AG08396 (cell line): ENCODE data around the gene CDR2.

Experiments
- DNase-seq: peaks from one replicate; pipeline ENCODE4 v3.0.0; 2012; ENCODE audit warnings: low spot score, mixed read lengths

CDR2 gene

DNA sequence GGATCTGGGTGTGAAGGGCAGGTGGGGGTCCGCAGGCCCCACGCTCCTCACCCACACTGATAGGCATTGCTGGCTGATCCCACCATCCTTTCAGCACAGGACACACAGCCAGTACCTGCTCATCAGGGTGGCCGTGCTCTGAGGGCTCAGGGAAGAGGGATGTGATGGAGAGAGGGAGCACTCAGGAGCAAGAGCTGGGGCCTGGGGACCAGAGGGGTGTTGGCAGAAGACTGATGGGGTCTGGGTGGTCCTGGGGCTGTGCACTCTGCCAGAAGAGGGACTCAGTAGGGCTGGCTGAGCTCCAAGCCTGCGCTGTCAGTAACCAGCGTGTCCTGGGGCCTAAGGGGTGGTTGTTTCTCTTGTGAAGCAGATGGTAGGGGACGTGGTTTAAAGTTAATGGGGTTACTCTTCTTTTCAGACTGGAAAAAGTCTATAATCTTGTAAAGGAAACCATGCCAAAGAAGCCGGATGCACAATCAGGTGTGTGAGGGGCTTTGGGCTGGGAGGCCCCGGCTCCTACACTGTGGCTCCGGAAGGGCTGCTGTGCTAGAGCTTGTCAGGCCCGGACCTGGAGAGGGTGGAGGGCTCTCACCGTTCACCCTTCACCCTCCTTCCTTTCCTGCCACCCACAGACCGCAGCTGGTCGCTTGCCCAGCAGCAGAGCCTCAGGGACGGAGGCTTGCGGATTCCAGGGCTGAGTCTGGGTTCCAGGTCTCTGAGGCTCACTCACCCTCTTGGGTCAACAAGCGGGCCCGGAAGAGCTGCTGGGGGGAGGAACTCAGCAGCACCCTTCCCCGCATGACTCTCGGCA is 49.4 kb downstream of the CDR2 start:
- DNase-seq: no peak

DNA sequence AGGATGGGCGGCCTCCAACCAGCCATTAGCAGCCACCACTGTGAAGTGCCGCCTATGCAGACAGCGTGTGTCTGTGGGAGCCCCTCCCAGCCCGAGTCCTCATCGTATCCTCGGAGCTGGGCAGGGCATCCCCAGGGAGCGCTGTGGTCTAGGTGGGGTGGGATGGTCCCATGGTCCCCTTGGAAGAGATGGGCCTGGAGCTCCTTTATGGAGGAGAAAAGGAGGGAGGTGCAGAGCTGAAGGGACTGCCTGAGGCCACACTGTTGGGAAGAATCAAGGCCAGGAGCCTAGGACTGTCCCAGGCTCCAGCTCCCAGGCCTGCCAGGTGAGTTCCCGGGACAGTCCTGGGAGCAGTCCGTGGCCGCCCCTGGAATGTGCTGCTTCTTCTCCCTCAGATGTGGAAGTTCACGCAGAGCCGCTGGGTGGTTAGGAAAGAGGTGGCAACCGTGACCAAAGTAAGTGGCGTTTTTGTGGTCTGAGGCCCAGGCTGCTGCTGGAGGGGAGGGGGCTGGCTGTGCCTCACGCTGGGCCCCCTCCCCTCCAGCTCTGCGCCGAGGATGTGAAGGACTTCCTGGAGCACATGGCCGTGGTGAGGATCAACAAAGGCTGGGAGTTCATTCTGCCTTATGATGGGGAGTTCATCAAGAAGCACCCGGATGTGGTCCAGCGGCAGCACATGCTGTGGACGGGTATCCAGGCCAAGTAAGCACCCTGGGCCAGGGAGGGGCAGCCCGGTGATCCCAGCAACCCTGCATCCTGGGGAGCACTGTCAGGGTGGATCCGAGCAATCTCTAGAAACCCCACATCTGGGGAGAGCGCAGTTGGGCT is 50.2 kb downstream of the CDR2 start:
- DNase-seq: no peak

DNA sequence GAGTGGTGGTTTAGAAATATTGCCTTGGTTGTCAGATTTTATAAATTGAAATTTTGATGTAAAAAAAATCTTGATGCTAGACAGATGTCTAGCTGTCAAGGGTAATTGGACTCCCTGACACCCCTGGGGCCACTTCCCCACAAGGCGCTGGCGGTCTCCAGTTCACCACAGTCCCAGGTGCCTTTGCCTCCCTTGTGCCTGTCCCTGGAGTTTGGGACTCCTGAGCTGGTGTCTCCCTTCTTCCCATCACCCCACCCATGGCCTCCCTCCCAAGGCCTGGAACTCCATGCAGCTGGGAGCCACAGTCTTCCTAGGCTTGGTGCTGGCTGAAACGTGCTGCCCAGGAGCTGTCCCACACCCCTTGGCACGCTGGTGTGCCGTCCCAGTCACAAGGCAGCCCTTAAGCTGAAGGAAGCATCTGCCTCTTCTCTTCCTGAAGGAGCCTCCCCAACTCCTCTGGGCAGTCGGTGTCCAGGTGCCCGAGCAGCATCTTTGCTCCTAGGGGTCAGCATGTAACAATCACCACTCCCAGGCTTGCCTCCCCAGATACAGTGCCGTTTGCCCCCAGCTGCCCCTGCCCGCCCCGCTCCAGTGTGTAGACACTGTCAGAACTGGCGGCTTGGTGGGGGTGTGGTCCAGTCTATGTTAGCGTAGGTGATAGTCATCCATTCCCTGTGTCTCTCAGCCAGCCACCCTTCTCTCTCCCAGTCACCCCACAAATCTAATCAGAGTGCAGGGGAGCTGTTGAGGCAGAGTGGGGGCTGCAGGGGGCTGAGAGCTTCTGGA is 51.1 kb downstream of the CDR2 start:
- no peak for DNase-seq

DNA sequence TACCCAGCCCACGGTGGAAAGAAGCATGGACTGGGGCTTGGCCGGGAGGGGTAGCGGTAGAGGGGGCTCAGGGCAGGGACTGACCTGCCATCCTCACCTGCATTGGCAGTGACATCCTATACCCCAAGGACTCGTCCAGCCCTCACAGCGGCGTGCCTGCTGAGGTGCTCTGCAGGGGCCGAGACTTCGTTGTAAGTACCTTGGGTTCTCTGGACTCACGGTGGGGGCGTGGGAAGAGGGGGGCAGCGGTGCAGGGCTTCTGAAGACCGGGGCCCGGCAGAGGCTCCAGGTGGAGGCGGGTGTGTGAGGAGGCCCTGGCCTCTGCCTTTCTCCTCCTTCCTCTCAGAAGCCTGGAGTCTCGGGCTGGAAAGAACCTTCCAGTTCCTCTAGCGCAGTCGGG is 51.7 kb downstream of the CDR2 start:
- no peak for DNase-seq

DNA sequence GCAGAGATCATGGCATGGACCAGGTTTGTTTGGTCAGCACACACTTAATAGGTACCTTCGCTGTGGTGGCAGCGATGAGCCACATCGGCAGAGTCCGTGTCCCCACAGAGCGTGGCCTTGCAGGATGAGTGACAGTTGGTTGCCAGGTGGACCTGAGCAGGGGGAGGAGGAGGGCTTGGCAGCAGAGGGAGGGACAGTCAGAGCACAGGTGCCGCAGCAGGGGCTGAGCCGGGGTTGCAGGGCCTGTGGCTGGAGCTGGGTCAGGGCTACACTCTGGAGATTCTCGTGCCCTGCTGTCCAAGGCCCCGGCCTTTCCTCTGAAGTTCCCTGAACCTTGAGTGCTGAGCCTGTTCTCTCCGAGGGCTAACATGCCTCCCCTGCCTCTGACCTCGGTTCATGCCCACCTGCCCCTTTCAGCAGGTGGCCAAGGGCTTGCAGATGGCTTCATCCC is 52.4 kb downstream of the CDR2 start:
- no peak for DNase-seq

DNA sequence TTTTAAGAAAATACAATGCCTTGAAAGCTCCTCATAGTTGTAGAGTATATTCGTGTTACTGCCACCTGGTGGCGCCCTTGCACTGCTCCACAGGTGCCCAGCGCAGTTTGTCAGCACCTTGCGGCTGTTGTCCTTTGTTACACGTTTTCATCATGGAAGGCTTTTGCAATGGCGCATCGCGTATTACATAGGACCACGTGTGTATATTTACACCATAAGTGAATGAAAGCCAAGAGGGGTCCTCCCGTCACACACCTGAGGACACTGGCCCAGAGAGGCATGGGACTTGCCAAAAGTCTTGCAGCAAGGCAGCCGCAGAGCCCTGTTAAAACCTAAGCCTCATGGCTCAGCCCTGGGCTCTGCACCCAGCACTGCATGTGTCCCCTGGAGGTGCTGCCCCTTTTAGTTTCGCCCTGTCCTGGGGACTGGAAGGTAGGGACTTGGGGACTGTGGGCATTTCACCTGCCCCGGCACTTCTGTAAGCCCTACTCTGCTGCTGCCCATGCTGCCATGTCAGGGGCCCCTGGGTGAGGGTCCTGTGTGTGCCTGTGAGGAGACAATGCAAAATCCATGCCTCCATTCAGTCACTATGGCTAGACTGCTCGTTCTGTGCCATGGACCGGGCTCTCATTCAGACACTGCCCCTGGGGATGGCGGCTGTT is 52.9 kb downstream of the CDR2 start:
- DNase-seq: peak; percentile 80

DNA sequence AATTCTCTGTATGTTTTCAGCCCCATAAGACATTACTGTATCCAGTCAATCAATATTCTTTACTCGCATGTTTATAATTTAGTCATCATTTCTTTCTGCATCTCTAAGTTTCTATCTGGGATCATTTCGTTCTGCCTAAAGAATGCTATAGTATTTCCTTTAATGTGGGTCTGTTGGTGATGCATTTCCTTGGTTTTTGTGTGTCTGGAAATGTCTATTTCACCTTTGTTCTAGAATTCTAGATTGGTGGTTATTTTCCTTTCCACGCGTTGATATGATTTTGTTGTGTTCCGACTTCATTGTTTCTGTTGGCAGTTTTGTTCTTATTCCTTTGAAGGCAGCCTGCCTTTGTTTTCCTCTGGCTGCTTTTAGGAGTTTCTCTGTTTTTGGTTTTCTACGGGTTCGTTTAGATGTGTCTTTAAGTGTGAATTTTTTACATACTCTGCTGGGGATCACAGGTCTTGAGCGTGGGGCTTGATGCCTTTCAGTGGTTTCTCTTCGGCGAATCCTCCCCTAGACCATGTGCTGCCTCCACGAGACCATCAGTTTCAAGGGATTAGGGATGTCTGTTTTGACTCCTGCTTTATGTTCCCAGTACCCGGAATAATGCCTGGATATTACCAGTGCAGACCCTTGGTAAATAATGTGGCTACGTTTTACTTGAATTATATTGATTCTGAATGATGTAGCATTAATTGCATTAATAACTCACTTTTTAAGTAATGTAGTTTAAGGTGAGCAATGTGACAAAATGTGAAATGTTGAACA is 53.7 kb downstream of the CDR2 start:
- no peak for DNase-seq

DNA sequence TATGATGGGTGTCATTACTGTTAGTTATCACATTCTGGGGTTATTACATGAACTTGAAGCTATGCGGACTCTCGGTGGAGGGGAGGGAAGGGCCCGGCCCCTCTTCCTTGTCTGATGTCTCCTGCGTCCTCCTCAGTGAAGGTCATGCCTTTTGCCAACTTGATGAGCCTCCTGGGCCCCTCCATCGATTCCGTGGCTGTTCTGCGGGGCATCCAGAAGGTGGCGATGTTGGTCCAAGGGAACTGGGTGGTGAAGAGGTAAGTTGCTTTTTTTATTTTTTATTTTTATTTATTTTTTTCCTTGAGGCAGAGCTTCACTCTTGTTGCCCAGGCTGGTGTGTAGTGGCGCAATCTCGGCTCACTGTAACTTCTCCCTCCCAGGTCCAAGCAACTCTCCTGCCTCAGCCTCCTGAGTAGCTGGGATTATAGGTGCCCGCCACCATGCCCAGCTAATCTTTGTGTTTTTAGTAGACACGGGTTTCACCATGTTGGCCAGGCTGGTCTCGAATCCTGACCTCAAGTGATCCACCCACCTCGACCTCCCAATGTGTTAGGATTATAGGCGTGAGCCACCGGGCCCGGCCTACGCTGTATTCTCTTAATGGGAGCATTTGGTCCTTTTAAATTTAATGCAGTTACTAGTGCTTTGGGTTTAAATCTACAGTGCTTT is 55.6 kb downstream of the CDR2 start:
- peak; percentile 60 for DNase-seq

DNA sequence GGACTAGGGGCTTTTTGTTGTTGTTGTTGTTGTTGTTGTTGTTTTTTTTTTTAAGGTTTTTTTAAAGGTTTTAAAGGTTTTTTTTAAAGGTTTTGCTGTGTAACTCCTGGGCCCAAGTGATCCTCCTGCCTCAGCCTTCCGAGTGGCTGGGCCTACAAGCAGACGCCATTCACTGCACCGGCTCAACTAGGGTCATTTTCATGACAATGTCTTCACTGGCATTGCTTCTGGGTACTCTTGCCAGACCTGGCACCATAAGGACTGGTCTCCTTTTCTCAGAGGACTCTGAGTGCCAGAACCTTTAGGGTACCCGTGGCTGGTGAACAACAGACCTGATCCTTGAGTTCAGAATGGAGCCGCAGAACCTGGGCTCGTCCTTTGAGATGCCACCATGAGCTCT is 56.8 kb downstream of the CDR2 start:
- no peak for DNase-seq

DNA sequence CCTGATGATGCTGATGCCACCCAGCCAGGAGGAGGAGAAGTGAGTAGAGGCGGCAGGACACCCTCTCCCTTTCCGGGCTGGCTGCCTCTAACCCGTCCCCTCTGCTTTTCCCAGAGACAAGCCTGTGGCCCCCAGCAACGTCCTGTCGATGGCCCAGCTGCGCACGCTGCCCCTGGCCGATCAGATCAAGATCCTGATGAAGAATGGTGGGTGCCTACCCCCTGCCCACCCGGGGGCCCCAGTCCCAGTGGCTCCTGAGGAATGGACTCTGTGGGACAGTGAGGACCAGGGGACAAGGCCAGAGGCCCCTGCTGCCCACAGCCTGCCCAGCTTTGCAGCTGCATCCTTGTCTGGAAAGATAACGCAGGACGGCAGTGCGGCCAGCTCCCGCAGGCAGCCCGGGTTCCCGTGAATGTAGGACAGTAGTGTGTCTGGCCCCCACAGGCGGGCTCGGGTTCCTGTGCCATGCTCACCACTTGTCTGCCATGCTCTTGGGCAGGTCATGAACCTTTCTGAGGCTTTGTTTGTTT is 57.4 kb downstream of the CDR2 start:
- DNase-seq: no peak

DNA sequence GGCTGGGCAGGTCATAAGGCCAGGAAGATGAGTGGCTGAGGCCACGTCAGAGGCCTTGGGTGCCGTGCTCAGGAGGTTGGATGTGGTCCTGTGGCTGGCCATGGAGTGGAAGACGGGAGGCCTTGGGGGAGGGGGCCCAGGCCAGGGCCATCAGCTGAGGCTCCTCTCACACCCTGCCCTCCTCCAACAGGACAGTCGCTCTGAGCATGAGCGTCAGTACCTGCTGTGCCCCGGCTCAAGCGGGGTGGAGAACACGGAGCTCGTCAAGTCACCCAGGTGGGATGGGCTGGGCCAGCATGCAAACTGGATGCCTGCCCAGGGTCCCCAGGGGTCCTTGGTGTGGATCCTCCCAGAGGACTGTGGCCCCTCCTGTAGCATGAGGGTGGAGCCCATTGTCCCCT is 58.0 kb downstream of the CDR2 start:
- no peak for DNase-seq

DNA sequence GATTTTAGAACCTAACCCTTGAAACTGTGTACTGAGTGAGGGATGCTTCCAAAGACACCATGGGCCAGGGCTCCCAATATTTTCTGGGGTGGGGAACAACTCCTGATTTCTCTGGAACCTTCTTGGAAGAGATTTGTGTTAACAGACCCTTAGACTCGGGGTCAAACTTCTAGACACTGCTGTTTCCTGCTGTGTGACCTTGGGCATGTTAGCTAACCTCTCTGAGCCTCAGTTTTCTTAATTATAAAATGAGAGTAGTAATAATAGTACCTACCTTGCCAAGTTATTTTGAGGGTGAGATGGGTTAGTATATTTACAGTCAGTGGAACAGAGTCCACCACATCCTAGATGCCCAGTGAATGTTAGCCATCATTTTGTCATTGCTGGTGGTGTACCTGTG is 58.4 kb downstream of the CDR2 start:
- DNase-seq: no peak

DNA sequence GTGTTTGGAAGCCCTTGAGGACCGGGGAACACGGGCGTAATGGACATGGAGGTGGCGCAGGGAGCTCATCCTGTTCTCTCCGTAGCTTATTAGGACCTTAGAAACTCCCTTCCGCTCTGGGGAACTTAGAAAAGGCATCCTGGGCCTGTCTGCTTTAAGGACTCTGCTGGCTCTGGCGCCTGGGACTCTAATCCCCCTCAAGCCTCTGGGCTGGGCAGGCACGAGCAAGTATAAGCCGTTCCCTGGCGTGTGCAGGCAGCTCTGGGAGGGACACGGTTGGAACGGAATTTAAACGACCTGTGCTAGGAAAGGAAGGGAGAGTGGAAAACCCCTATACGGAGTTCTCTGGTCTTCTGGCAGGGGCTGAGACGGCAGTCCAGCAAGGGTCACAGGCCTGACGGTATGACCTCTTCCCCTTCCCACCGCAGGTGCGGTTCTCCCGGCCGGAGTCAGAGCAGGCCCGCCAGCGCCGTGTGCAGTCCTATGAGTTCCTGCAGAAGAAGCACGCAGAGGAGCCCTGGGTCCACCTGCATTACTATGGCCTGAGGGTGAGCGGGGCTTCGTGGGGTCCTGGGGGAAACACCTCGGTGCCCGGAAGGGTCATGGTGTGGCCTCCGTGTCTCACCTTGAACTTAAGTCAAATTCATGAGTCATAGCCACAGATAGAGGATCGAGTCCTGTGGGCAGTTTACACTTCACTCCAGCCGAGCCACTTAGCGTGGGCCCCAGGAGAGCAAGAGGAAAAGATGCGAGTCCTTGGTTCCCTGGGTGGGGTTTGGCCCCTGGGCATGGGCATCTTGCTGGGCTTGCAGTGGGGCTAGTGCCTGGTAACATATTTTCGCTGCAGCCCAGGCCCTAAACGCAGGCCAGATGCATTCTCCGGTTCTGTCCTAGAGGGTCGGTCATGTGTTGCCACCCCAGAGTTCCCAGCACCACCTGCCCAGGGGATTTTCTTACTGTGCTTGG is 59.5 kb downstream of the CDR2 start:
- DNase-seq: no peak

DNA sequence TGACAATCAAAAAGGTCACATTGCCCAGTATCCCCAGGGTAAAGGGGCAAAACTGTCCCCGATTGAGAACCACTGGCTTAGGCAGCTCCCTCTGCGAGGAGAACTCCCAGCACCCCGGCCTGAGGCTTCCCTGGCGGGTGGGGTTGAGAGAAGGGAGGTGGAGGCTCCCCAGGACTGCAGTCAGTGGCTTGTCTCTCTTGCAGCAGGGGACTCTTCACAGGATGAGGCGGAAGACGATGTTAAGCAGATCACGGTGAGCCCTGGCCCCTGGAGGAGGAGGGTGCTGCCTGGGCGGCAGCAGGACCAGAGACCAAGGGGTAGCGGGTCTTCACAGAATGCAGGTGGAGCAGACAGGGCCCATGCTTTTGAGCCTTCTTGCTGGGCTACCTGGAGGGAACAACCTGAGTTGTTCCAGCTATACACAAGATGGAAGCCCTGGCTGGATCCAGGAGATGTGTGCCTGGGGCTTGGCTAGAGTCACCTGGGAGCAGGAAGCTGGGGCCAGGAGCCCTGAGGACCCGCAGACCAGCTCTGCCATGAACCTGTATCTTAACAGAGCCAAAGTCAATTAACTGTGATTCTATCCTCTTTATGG is 60.4 kb downstream of the CDR2 start:
- no peak for DNase-seq

DNA sequence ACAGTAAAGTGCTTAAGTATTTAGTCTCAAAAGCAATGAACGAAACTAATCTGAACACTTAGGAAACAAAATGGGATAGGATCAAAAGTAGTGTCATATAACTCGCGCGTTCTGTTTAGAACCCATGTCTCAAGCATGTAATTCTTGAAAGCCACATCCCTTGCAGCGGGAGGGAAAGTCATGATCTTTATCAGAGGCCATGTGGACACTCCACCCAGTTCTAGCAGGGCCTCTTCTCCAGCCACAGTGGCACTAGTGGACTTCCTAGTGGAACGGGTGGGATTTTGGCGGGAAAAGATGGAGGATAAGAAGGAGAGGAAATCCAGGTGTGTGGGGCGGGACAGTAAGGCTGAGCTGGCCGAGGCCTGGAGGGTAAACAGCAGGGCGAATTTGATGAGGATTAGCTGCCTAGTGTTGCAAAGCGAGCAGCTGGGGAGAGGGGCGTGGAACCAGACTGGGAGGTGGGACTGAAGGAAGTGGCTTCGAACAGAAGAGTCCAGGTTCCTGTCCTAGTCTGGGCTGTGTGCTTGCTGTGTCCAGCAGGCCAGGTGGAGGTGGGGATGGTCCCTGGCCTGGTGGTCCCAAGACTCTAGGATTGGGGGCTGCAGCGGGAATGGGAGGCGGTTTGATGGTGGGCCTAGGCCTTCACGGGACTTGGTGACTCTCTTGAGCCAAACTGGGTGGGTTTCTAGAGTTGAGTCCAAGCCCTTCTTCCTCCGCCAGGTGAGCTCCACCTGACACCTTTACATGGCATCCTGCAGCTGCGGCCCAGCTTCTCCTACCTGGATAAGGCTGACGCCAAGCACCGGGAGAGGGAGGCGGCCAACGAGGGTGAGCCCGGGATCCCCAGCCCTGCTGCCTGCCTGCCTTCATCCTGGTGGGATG is 61.3 kb downstream of the CDR2 start:
- DNase-seq: no peak

DNA sequence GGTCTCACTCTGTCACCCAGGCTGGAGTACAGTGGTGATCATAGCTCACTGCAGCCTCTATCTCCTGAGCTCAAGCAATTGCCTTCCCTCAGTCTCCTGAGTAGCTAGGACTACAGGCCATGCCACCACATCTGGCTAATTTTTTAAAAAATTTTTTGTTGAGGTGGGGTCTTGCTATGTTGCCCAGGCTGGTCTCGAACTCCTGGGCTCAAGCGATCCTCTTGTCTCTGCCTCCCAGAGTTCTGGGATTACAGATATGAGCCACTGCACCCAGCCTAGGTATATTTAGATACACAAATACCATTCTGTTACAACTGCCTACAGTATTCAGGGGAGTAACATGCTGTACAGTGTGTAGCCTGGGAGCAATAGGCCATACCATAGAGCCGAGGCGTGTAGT is 62.9 kb downstream of the CDR2 start:
- DNase-seq: no peak

DNA sequence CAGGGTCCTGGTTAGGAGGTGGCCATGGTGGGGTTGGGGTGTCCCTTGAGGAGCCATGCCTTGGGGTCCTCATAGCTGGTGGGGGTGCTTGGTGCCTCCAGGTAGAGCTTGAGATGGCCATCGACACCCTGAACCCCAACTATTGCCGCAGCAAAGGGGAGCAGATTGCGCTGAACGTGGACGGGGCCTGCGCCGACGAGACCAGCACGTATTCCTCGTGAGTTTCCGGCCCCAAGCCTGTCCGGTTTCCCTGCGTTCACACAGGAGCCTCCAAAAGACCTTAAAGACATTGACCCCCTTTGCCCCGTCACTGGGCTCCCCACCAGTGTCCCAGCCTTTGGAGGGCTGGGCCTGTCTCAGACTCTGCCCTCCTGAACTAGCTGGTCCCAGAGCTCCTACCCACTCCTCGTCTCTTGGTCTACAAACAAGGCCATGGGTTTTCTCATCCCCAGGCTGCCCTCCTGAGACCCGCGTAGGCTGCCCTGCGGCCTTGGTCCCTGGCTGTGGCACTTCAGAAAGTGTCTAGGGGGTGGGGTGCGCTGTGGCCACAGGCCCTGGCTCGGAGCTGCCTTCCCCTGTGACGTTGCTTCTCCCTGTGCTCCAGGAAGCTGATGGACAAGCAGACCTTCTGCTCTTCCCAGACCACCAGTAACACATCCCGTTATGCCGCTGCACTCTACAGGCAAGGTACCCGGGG is 65.4 kb downstream of the CDR2 start:
- DNase-seq: no peak
